ENCODE results near the gene TMEM203. TPM values are rescaled to one million over a fixed set of nuclear protein-coding genes. Genes with fewer than 3 reads are reported as not detected.

TMEM203 gene, protein sequence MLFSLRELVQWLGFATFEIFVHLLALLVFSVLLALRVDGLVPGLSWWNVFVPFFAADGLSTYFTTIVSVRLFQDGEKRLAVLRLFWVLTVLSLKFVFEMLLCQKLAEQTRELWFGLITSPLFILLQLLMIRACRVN
- 10 to 100 TPM; 35.3 to 47.8 TPM for total RNA-seq

DNA sequence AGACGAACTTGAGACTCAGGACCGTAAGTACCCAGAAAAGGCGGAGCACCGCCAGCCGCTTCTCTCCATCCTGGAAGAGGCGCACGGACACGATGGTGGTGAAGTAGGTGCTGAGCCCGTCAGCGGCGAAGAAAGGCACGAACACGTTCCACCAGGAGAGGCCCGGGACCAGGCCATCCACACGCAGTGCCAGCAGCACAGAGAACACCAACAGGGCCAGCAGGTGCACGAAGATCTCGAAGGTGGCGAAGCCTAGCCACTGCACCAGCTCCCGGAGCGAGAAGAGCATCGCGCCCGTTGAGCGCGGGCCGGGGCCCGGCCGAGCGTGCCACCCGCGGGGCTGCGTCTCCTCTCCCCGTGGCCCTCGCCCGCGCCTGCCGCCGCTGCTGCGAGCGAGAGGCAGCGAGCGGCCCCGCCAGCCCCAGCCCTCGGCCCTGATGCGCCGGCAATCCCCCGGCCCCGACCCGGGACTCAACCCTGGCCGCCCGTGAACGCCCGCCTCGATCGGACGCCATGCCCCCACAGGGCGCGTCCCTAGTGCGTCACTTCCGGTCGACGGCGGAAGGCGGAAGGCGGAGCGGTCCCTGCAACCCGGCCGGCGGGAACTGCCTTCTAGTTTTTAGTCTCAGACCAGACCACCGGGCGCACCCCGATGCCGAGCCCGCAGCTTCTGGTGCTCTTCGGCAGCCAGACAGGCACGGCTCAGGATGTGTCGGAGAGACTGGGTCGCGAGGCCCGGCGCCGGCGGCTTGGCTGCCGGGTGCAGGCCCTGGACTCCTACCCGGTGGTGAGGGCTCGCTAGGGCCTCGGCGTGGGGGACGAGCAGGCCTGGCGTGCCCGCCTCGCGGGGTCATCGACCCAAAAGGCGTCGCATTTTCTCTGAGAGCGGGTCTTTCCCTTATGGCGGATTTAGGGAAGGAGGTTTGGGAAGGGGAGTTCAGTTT is at the start of gene TMEM203, which contains the start of gene NDOR1:
TSS of gene TMEM203 (minus strand) at position 523 of the 944 bp plus-strand sequence. CDS start at position 289, 234 bp downstream.
TSS of gene NDOR1 (plus strand) at position 575 of the 944 bp plus-strand sequence. CDS start at position 653, 78 bp downstream.
- Histone ChIP-seq H3K27me3 (replicated peaks; ENCODE audit: insufficient read depth) (no peaks in the 10 kb centered on the region), H3K36me3 (no peaks in the 10 kb centered on the region), H3K4me1 (replicated peaks) (peaks cover 27% of the 10 kb centered on the region), H3K27ac (peak within 1 kb of the TSS; percentile 49 to 72), H3K4me3 (peak within 1 kb of the TSS; percentile 73 to 75), H3K9me3 (no peaks in the 10 kb centered on the region)
- WGBS: under 1% methylated on average over 53 of the region's 98 CpGs
- intact Hi-C loops (cut with DNase I): no loop called here
- DNase-seq (ENCODE audit: low spot score): peak; percentile 87
- TF ChIP-seq POLR2A (IDR thresholded peaks at IDR 0.05): peak; percentile 71
- peak; percentile 96 for TF ChIP-seq POLR2AphosphoS5 (IDR thresholded peaks at IDR 0.05)
- TF ChIP-seq, protein P1, sequence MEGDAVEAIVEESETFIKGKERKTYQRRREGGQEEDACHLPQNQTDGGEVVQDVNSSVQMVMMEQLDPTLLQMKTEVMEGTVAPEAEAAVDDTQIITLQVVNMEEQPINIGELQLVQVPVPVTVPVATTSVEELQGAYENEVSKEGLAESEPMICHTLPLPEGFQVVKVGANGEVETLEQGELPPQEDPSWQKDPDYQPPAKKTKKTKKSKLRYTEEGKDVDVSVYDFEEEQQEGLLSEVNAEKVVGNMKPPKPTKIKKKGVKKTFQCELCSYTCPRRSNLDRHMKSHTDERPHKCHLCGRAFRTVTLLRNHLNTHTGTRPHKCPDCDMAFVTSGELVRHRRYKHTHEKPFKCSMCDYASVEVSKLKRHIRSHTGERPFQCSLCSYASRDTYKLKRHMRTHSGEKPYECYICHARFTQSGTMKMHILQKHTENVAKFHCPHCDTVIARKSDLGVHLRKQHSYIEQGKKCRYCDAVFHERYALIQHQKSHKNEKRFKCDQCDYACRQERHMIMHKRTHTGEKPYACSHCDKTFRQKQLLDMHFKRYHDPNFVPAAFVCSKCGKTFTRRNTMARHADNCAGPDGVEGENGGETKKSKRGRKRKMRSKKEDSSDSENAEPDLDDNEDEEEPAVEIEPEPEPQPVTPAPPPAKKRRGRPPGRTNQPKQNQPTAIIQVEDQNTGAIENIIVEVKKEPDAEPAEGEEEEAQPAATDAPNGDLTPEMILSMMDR (IDR thresholded peaks at IDR 0.05): peak in 1 of 4 experiments; percentile 13

DNA sequence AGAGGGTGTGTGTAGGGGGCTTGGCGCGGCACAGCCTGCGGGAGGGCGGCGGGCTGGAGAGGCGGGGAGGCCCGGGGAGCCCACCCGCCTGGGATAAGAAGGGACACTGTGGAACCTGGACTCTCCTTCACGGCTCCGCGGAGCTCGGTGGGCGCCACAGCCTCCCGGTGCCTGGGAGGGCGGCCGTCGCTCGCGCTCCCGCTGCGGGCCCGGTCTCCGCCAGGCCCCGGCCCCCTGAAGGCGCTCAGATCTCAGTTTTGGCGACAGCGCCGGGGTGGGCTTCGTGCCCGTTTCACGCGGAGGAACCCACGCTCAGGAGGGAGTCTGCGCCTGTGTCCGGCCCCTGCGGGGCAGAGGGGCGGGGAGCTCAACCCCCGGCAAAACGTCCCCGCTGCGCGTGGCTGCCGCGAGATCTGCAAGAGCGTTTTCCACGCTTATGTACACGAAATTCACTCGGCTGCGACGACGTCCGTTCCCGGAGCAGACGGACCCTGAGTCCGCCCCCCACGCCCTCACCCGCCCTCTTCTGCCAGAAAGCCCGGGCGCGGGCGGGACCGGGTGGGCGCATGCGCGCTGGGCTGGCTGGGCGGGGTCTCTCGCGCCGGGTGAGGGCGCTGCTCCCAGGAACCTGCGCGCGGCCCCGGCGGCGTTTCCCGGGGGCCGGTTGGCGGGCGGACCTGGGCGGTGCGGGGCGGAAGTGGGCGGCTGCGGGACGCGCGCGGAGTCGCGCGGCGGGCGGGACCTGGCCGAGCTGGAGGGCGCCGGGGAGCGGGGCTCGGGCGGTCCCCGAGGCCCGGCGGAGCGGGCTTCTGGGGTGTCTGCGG is 49.4 kb upstream of the TMEM203 start, which contains the start of gene NELFB:
TSS of gene NELFB (plus strand) at position 704 of the 824 bp plus-strand sequence.
- Histone ChIP-seq H3K4me3 (peak within 1 kb of the TSS; percentile 96 to 97), H3K27me3 (replicated peaks; ENCODE audit: insufficient read depth) (no peaks in the 10 kb centered on the region), H3K27ac (peak within 1 kb of the TSS; percentile 73 to 81), H3K36me3 (no peaks in the 10 kb centered on the region), H3K9me3 (no peaks in the 10 kb centered on the region), H3K4me1 (replicated peaks) (peaks cover 12% of the 10 kb centered on the region)
- peak; percentile 88 for DNase-seq (ENCODE audit: low spot score)
- 2% methylated on average over 83 of the region's 105 CpGs for WGBS
- intact Hi-C loops (cut with DNase I): loop anchor here (2.0 kb wide), 1 partner anchor 14 kb away; the partner anchor contains the start of gene TUBB4B
- TF ChIP-seq, protein P1 (IDR thresholded peaks at IDR 0.05): peak in 3 of 4 experiments; percentile 14 to 49 (median 16)
- peak; percentile 84 for TF ChIP-seq POLR2A (IDR thresholded peaks at IDR 0.05)
- TF ChIP-seq POLR2AphosphoS5 (IDR thresholded peaks at IDR 0.05): peak; percentile 79

DNA sequence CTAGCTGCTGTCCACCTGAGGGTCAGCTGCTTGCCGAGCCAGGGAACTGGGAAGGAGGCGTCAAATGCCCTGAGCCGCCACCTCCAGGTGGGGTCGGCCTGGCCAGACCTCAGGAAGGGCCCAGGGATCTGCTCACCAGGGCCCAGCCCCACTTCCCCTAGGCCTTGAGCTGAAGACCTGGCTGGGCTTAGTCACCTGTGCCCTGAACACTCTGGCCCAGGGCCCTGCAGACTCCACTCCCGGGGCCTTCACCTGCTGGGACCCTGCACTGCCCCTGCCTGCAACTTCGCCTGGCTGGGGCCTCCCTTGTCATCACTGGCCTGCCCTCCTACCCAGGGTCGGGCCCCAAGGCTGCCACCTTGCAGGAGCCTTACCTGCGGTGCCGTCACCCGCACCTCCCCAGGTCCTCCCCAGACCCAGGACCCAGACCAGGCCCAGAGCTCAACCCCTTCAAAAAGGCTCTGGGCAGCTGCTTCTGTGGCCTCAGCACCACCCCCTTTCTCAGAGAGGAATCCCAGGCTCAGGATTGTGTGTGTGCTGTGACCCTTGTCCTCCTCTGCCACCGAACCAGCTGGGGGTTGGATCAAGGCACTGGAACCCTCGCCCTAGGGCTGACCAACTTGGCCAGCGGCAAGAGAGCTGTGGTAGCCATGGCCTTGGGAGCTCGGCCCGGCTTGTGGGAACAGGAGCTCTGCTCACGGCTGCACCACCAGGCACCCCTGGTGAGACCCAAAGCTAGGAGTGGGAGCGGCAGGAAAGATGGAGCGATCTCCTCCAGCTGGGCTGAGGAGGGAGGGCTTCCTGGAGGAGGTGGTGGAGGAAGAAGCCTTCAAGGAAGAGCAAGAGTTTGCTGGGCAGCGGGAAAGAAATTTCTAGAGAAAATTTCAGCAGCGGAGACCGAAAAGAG is 48.5 kb upstream of the TMEM203 start:
- DNase-seq (ENCODE audit: low spot score): no peak
- 57% methylated on average over 17 of the region's 21 CpGs for WGBS
- Histone ChIP-seq H3K36me3 (no peaks in the 10 kb centered on the region), H3K27ac (peak overlapping the region; percentile 67 to 81), H3K9me3 (no peaks in the 10 kb centered on the region), H3K4me3 (peak overlapping the region; percentile 96 to 97), H3K27me3 (replicated peaks; ENCODE audit: insufficient read depth) (no peaks in the 10 kb centered on the region), H3K4me1 (replicated peaks) (peaks cover 12% of the 10 kb centered on the region)
- intact Hi-C loops (cut with DNase I): loop anchor here (2.0 kb wide), 1 partner anchor 13 kb away; the partner anchor contains the start of gene TUBB4B
- TF ChIP-seq POLR2A (IDR thresholded peaks at IDR 0.05): no peak
- TF ChIP-seq, protein P1 (IDR thresholded peaks at IDR 0.05): no peak
- TF ChIP-seq POLR2AphosphoS5 (IDR thresholded peaks at IDR 0.05): no peak
